Chondrocyte (in vitro differentiated cells): ENCODE data around the gene IFT27. TPM values are rescaled to one million over a fixed set of nuclear protein-coding genes. Genes with fewer than 3 reads are reported as not detected.

ENCODE experiments used
- DNase-seq: peaks from one replicate; pipeline ENCODE4 v3.0.0; 2021; ENCODE audit warnings: mixed read lengths, low spot score
- H3K27ac Mint-ChIP-seq: one replicate; pipeline ENCODE4 v1.8.0; 2021; ENCODE audit warnings: mild to moderate bottlenecking, moderate library complexity, mixed read lengths; ENCODE audit not compliant: unreplicated experiment
- H3K27me3 Mint-ChIP-seq: 2 replicates; pipeline ENCODE4 v1.8.0; 2021; ENCODE audit warnings: low read depth, mixed read lengths
- H3K36me3 Mint-ChIP-seq: 2 replicates; pipeline ENCODE4 v1.8.0; 2021; ENCODE audit warnings: low read depth, mixed read lengths
- H3K4me1 Mint-ChIP-seq: 2 replicates; pipeline ENCODE4 v1.8.0; 2021; ENCODE audit warnings: low read depth, mild to moderate bottlenecking, mixed read lengths
- H3K4me3 Mint-ChIP-seq: one replicate; pipeline ENCODE4 v1.8.0; 2021; ENCODE audit warnings: mild to moderate bottlenecking, moderate library complexity, mixed read lengths; ENCODE audit not compliant: unreplicated experiment
- H3K9me3 Mint-ChIP-seq: 2 replicates; pipeline ENCODE4 v1.8.0; 2021; ENCODE audit warnings: low read depth, mixed read lengths
- total RNA-seq: library from RNA; stranded (reverse); gene quantifications from 3 replicates; pipeline ENCODE4 v1.2.1, GENCODE V29; 2021
- TF ChIP-seq, protein P1 (sequence below): fragments of 200-600 bp; sonication (generic); IDR thresholded peaks from 2 replicates; pipeline ENCODE4 v1.5.0; 2021; ENCODE audit warnings: antibody characterized with exemption, mild to moderate bottlenecking, moderate library complexity

The IFT27 gene
- total RNA-seq, 1 donor from 2014 or later, result 24.4 TPM

DNA sequence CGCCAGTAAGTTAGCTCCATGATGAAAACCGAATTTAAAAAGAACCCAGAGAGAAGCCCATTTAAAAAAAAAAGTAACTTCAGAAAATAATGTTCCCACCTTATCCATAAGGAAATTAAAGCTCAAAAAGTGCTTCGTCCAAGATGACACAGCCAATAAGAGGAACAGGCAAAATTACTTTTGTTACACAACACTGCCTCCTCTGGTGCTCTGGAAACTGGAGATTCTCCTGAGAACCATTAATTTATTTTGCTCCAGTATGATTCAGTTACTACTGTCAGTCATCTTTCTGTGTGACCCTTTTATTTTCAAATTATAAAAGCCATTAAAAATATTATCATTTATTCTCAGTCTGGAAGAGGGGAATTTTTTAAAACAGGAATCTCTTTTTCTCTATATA, 2.0 kb downstream of the IFT27 start:
- DNase-seq, result no peak
- Mint-ChIP-seq H3K27ac (no peak overlapping the region), H3K27me3 (no peaks in the 10 kb centered on the region), H3K4me3 (no peak overlapping the region), H3K36me3 (peaks cover 1% of the 10 kb centered on the region), H3K4me1 (peaks cover 18% of the 10 kb centered on the region), H3K9me3 (peaks cover 3% of the 10 kb centered on the region)
- TF ChIP-seq, protein P1, sequence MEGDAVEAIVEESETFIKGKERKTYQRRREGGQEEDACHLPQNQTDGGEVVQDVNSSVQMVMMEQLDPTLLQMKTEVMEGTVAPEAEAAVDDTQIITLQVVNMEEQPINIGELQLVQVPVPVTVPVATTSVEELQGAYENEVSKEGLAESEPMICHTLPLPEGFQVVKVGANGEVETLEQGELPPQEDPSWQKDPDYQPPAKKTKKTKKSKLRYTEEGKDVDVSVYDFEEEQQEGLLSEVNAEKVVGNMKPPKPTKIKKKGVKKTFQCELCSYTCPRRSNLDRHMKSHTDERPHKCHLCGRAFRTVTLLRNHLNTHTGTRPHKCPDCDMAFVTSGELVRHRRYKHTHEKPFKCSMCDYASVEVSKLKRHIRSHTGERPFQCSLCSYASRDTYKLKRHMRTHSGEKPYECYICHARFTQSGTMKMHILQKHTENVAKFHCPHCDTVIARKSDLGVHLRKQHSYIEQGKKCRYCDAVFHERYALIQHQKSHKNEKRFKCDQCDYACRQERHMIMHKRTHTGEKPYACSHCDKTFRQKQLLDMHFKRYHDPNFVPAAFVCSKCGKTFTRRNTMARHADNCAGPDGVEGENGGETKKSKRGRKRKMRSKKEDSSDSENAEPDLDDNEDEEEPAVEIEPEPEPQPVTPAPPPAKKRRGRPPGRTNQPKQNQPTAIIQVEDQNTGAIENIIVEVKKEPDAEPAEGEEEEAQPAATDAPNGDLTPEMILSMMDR, result peak; percentile 81

DNA sequence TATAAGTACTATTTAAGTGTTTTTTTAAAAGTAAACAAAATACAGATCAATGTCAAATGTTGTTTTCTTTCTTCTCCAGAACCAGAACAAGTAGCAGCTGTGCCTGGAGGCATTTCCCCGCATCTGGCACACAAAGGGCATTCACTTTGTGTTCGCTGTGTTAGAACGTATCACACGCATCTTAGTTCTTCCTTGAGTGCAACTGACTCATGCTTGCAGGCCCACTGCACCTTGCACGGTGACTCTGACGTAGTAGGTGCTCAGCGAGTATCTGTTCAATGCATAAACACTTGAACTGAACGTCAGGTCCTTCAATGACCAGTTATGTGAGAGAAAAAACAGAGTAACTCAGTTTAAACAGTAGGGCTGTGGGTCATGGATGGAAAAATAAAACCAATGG, 3.5 kb downstream of the IFT27 start:
- H3K9me3 Mint-ChIP-seq, result no peaks in the 10 kb centered on the region
- H3K36me3 Mint-ChIP-seq, result no peaks in the 10 kb centered on the region
- H3K4me3 Mint-ChIP-seq, result no peak overlapping the region
- TF ChIP-seq, protein P1, result no peak
- peak; percentile 32 for DNase-seq
- H3K27me3 Mint-ChIP-seq, result no peaks in the 10 kb centered on the region
- H3K27ac Mint-ChIP-seq, result no peak overlapping the region
- peaks cover 18% of the 10 kb centered on the region for H3K4me1 Mint-ChIP-seq

DNA sequence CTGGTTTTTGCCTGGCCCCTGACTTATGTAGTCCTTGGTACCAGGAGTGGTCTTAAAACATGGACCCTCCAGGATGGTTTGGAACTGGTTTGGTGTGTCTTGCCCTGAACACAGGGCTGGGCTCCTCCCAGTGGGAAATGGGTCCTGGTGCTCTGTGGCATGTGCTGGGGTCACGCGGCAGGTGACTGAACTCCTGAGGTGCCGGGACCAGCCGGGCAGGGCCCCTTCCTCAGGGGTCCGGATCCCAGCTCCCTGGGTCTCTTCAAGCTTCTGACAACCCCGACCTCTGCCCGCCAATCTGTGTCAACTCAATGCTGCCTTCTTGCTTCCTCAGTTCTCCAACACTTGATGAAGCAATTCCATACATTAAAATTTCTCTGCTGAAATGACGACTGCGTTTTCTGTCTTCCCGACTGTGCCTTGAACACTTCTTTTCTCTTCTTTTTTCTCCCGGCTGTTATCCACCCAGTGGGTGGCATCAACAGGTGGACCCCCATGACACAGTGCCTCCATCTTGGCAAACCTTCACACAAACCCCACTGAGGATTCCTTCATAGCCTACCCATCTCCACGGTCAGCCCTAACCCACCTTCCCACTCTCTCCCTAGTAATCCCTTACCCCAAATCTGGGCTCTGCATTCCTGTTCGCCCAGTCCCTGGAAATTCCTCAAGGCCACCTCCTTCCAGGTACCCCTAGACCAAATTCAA, 4.4 kb downstream of the IFT27 start:
- Mint-ChIP-seq H3K4me3 (no peak overlapping the region), H3K9me3 (no peaks in the 10 kb centered on the region), H3K4me1 (peaks cover 14% of the 10 kb centered on the region), H3K27me3 (no peaks in the 10 kb centered on the region), H3K36me3 (peaks cover 2% of the 10 kb centered on the region), H3K27ac (no peak overlapping the region)
- TF ChIP-seq, protein P1, result no peak
- DNase-seq, result peak; percentile 69

DNA sequence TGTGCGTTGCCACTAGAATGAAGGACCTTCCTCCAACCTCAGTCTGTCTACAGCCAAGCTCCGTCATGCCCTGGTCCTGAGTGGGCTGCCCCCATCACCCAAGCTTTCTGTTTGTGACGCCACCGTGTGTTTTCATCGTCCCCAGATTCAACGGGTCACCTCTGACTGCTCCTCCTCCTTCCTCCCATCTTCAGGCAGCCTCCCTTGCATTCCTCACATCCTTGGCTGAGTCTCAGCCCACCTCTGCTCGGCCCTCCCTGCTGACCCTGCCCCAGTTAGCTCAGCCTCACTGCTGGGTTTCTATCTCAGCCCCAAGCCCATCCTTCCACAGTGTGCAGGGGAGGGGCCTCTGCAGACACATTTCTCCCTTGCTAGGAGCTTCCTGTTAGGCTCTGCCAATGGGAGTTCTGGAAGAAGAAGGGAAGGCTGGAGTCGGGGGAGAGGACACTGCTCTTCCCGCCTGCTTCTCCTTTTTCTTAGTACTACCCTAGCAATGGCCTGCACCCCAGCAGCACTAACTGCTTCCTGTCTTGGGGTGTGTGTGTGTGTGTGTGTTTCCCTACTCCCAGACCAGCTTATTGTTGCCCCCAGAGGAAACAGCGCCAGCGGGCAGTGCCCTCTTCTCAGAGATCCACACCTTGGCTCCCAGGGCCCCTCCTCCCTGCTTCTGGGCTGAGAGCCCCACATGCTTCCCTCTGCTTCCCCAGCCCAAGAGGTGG, 5.2 kb downstream of the IFT27 start:
- Mint-ChIP-seq H3K27ac (no peak overlapping the region), H3K9me3 (no peaks in the 10 kb centered on the region), H3K36me3 (peaks cover 2% of the 10 kb centered on the region), H3K4me1 (peaks cover 11% of the 10 kb centered on the region), H3K4me3 (no peak overlapping the region), H3K27me3 (no peaks in the 10 kb centered on the region)
- TF ChIP-seq, protein P1, result no peak
- peak; percentile 62 for DNase-seq

DNA sequence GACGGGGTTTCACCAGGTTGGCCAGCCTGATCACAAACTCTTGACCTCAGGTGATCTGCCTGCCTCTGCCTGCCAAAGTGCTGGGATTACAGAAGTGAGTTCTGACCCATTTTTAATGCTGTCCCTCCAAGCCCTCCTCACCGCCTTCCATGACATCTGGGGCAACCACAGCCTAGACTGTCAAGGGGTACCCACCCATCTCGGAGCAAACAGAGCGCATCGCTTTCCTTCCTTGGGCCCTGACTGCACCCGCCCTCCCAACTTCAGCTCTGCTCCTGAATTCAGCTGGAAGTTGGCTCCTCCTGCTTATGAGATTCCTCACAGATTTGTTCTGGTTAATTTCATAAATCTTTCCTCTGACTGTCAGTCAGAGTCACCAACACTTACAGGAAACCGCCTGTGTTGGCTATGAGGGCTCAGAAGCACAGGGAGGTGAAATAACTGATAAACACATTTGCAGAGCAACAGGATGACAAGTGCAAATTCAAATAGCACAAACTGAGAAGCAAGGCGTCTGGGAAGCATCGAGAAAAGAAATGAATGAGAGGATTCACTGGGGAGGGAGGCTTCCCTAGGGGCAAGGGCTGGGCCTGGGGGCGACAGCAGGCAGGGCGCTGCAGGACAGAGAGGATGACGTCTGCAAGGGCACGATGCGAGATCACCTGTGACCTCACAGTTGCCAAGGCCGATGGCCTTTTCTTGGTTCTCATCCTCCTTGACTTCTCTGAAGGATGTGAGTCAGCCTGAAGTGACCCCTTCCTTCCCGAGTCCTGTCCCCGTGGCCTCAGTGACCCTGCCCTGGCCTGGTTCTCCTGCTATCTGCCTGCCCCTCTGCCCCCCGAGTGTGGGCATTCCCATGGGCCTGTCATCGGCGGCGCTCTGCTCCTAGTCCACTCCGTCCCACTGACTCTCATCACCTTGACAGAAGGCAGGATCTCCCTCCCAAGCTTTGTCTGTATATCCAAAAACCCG, 6.1 kb downstream of the IFT27 start:
- no peak overlapping the region for H3K27ac Mint-ChIP-seq
- no peaks in the 10 kb centered on the region for H3K27me3 Mint-ChIP-seq

More for the DNA sequence above, 6.1 kb downstream of the IFT27 start:
- H3K4me3 Mint-ChIP-seq, result no peak overlapping the region
- peaks cover 5% of the 10 kb centered on the region for H3K4me1 Mint-ChIP-seq
- H3K9me3 Mint-ChIP-seq, result no peaks in the 10 kb centered on the region
- DNase-seq, result peak; percentile 77
- H3K36me3 Mint-ChIP-seq, result peaks cover 2% of the 10 kb centered on the region
- TF ChIP-seq, protein P1, result no peak
